A673 (cell line): ENCODE results near the gene CNOT6L. TPM values are rescaled to one million over a fixed set of nuclear protein-coding genes. Genes with fewer than 3 reads are reported as not detected.

Experiments used
- BruUV-seq: library from RNA; stranded (reverse); fragments of 400-500 nt; replicated peaks from 2 replicates; lab custom pipeline; 2021; lab: Mats Ljungman, UMichigan
- CTCF ChIA-PET: fragments of 300-600 bp; sonication (Branson Sonifier 250); formaldehyde crosslinking; loops from one replicate; lab custom pipeline; 2022; ENCODE audit warnings: antibody characterized with exemption; lab: Charles Lee
- POLR2A ChIA-PET: fragments of 300-600 bp; sonication (Branson Sonifier 250); formaldehyde crosslinking; loops from one replicate; lab custom pipeline; 2022; ENCODE audit warnings: antibody characterized with exemption; ENCODE audit not compliant: low non-redundant PET; lab: Charles Lee
- DNase-seq: peaks from one replicate; pipeline ENCODE4 v3.0.0-alpha.2; 2015; ENCODE audit warnings: low spot score
- H3K27ac ChIP-seq: fragments of 200-600 bp; sonication (generic); 2 replicates; pipeline ENCODE4 v1.5.1; 2016; ENCODE audit warnings: mixed run types, low read depth, mild to moderate bottlenecking, mixed read lengths, antibody characterized with exemption, low read length; ENCODE audit not compliant: poor library complexity, severe bottlenecking
- H3K27me3 ChIP-seq: fragments of 200-600 bp; sonication (generic); replicated peaks from 2 replicates; pipeline ENCODE4 v1.6.1; 2017; ENCODE audit warnings: mixed run types, low read depth, mild to moderate bottlenecking, mixed read lengths, antibody characterized with exemption, low read length; ENCODE audit not compliant: insufficient read depth, poor library complexity
- H3K36me3 ChIP-seq: fragments of 200-600 bp; sonication (generic); 2 replicates; pipeline ENCODE4 v1.6.1; 2016; ENCODE audit warnings: mixed run types, mild to moderate bottlenecking, mixed read lengths, antibody characterized with exemption, low read length; ENCODE audit not compliant: insufficient read depth, poor library complexity, severe bottlenecking
- H3K4me1 ChIP-seq: fragments of 200-600 bp; sonication (generic); 2 replicates; pipeline ENCODE4 v1.6.1; 2017; ENCODE audit warnings: mixed run types, mild to moderate bottlenecking, mixed read lengths, antibody characterized with exemption, low read length; ENCODE audit not compliant: insufficient read depth, poor library complexity, severe bottlenecking
- H3K4me3 ChIP-seq: fragments of 200-600 bp; sonication (generic); 2 replicates; pipeline ENCODE4 v1.5.1; 2016; ENCODE audit warnings: low read depth, mixed run types, mild to moderate bottlenecking, mixed read lengths, low read length; ENCODE audit not compliant: poor library complexity, severe bottlenecking
- H3K9me3 ChIP-seq: fragments of 200-600 bp; sonication (generic); 2 replicates; pipeline ENCODE4 v1.6.1; 2016; ENCODE audit warnings: mixed run types, low read depth, mild to moderate bottlenecking, mixed read lengths, antibody characterized with exemption, low read length; ENCODE audit not compliant: poor library complexity, severe bottlenecking
- EZH2 ChIP-seq: fragments of 200-600 bp; sonication (generic); IDR thresholded peaks from 2 replicates; pipeline ENCODE4 v1.6.1; 2017; ENCODE audit warnings: borderline replicate concordance, low read depth, mild to moderate bottlenecking, mixed read lengths, antibody characterized with exemption, low read length; ENCODE audit not compliant: poor library complexity, severe bottlenecking
- intact Hi-C: fragments of 100-400 bp; cut with micrococcal nuclease; formaldehyde crosslinking; loops from one replicate; pipeline ENCODE4 v1.10.0; 2022; ENCODE audit not compliant: unreplicated experiment
- total RNA-seq: library from RNA; stranded (reverse); gene quantifications from 2 replicates; pipeline ENCODE4 v1.2.3, GENCODE V29; 2021
- TF ChIP-seq, protein P1 (sequence below): fragments of 300-800, 200-600 bp; sonication (generic); conservative IDR thresholded peaks from 2 replicates; pipeline ENCODE4 v1.5.1; 2017; ENCODE audit warnings: low read depth, mild to moderate bottlenecking, antibody characterized with exemption, low read length, moderate library complexity, mixed read lengths

Gene CNOT6L
- total RNA-seq, 1 experiment from 2014 or later, result 13.4 TPM

DNA sequence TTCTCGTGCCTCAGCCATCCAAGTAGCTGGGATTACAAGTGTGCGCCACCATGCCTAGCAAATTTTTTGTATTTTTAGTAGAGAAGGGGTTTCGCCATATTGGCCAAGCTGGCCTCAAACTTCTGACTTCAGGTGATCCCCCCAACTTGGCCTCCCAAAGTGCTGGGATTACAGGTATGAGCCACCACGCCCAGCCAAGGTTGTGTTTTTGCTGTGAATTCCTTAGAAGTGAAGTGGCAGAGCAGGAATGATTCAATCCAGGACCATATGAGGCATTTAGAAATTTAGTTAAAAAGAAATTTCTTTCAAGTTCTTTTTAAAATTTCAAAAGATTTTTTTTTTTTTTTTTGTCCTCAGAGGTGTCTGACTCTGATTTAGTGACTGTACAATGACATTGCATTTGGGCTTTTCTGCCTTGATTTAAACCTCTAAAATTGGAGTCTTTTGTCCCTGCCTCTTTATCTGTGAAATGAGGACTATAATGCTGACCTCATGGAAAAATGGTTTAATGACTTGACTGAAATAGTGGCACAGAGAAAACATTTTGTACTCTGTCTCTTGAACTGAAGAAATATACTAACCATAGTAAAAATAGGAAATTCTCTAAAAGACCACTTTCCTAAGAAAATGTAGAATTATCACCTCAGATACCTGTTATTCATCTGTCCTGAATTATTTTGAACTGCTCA is 153.6 kb downstream of the CNOT6L start:
- Histone ChIP-seq H3K27me3 (no peaks in the 10 kb centered on the region), H3K27ac (no peak overlapping the region), H3K36me3 (no peaks in the 10 kb centered on the region), H3K9me3 (no peaks in the 10 kb centered on the region), H3K4me3 (no peak overlapping the region), H3K4me1 (no peaks in the 10 kb centered on the region)
- ChIA-PET POLR2A (no interaction called here), CTCF (no interaction called here)
- no TSS peak for BruUV-seq
- DNase-seq, result no peak
- intact Hi-C loops, result no loop called here
- TF ChIP-seq, protein P1, sequence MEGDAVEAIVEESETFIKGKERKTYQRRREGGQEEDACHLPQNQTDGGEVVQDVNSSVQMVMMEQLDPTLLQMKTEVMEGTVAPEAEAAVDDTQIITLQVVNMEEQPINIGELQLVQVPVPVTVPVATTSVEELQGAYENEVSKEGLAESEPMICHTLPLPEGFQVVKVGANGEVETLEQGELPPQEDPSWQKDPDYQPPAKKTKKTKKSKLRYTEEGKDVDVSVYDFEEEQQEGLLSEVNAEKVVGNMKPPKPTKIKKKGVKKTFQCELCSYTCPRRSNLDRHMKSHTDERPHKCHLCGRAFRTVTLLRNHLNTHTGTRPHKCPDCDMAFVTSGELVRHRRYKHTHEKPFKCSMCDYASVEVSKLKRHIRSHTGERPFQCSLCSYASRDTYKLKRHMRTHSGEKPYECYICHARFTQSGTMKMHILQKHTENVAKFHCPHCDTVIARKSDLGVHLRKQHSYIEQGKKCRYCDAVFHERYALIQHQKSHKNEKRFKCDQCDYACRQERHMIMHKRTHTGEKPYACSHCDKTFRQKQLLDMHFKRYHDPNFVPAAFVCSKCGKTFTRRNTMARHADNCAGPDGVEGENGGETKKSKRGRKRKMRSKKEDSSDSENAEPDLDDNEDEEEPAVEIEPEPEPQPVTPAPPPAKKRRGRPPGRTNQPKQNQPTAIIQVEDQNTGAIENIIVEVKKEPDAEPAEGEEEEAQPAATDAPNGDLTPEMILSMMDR, result no peak
- no peak for TF ChIP-seq EZH2

Other genes with a start within 250 kb of the CNOT6L start
- gene CXCL13, start 213.5 kb downstream of the CNOT6L start, total RNA-seq, result not detected in 2 replicates
- 32.2 and 33.5 TPM in 2 replicates for gene MRPL1, start 43.5 kb upstream of the CNOT6L start, total RNA-seq
- 0.06 and 0.28 TPM in 2 replicates for gene FRAS1, start 238.0 kb upstream of the CNOT6L start, total RNA-seq